ENCODE data around the gene HEG1.

Gene HEG1

DNA sequence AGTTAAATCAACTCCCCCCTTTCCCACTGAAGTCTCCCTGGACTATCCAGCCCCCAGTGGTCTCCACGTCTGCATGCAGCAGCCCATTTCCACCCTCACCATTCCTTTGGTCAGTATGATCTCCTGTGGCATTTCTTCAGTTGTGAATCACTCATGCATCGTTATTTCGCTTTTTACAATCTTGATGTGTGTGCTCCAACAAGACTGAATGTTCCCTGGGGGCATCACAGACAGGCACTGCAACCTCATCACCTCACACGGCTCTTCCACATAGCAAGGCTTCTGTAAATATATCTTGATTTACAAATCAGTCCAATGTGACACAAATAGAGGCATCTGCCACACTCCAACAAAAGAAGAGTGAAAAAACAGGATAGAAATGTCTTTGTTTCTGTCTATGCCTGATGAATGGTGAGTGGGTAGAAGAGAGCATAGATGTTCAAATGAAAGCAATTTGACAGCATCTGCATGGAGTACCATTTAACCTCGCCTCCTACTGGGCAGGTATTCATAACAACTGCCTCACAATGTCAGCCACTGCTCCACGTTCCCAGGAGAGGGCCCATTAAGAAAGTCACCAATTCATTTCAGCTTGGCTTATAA, 5.2 kb downstream of the HEG1 start:
- DNase-seq (ENCODE audit: low read depth), result no peak

DNA sequence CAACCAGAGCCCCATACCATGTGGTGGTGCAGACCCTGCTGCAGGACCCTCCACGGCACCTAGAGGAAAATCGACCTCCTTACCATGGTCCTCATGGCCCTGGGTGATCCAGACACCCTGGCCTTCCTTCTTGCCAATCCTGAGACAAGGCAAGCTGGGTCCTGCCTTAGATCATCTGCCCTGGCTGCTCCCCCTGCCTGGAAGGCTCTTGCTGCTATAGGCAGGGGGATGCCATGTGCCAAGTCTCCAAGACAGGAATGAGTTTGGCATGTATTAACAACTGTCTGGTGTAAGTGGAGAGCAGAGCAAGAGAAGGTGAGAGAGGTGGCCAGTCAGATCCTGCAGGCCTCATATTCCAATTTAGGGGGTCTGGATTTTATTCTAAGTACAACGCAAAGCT, 7.5 kb downstream of the HEG1 start:
- no peak for DNase-seq (ENCODE audit: low read depth)

DNA sequence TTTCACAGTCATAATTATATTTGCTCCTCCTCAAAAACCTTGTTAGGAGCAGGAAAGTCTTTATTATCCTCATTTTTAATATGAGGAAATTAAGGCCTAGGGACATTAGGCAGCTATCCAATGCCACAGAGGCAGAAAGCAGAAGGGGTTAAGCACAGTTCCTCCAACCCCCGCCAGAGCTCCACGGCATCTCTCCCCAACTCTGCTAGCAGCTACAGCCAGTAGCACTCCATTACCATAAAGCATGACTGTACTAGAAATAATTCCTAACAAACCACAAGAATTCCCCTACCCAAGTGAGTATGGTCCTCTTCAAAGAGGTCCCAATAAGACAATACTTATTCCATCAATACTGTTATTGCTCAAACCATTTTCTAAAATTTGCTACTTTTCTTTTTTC, 9.8 kb downstream of the HEG1 start:
- DNase-seq (ENCODE audit: low read depth), result no peak

DNA sequence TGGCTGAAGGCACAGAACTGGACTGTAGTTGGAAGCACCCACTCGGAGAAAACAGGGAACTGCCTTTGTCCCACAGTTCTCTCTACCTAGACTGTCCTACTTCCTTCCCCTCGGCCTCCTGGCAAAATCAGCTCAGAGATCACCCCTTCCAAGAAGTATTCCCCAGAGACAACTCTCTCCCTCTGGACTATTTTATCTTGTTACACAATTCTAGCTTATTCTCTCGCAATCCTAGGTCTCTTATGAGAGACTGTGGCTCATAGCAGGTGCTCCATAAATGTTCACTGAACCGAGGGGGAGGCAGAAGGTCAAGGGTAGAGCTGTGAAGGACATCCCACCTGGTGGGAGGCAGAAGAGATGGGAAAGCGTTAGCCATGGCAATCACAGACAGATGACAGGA, 10.6 kb downstream of the HEG1 start:
- DNase-seq (ENCODE audit: low read depth), result no peak

DNA sequence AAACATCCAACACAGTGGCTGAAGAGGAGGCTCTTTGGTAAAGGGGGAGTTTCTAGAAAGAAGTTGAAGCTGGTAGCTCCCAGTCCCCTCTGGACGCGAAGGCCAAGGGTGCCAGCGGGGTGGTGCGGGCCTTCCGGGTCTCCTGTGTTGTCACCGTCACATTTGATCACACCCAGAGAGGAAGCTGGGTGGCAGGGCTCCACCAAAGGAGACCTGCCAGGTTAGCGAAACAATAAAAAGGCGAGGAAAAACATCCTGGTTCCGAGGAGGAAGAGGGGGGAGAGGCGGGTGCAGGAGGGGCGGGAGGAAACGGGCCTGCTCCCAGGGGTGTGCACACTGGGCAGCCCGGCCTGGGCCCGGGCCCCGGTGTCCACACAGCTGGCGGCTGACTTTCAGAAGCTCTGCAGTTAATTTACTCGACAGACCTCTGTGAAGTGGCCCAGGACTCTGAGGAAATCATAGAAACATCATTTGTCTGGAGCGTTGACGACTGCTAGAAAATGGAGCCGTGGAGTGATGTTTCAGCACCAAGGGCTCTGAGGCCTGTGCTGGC, 12.1 kb downstream of the HEG1 start:
- no peak for DNase-seq (ENCODE audit: low read depth)

DNA sequence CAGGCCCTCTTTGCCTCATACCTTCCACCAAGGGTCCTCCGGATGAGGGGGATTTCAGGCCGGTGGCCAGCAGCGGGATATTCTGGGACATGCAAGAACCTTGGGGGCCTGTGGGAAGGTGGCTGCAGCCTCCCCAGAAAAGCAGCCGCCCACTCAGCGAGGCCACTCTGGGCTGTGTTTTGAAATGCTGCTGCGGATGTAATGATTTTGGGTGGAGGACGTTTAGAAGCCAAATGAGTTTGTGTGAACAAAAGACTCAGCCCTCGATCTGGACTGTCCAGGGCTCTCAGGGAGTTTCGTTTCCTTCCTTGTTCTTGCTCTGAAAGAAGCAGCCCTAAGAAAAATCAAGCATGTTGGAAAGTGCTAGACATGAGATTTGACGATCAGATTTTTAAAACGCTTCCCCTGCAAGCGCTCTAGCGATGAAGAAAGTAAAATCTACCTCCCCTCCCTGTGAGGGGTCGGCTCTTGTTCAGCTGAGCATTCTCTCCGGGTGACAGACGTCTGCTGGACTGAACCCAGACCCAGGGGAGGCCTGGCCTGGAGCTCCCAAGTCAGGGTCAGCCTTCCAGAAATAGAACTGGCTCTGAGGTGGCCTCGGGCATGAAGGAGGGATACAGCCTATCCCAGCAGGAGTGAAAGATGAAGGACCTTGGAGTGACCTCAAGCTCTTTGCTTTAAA, 12.9 kb downstream of the HEG1 start:
- no peak for DNase-seq (ENCODE audit: low read depth)

DNA sequence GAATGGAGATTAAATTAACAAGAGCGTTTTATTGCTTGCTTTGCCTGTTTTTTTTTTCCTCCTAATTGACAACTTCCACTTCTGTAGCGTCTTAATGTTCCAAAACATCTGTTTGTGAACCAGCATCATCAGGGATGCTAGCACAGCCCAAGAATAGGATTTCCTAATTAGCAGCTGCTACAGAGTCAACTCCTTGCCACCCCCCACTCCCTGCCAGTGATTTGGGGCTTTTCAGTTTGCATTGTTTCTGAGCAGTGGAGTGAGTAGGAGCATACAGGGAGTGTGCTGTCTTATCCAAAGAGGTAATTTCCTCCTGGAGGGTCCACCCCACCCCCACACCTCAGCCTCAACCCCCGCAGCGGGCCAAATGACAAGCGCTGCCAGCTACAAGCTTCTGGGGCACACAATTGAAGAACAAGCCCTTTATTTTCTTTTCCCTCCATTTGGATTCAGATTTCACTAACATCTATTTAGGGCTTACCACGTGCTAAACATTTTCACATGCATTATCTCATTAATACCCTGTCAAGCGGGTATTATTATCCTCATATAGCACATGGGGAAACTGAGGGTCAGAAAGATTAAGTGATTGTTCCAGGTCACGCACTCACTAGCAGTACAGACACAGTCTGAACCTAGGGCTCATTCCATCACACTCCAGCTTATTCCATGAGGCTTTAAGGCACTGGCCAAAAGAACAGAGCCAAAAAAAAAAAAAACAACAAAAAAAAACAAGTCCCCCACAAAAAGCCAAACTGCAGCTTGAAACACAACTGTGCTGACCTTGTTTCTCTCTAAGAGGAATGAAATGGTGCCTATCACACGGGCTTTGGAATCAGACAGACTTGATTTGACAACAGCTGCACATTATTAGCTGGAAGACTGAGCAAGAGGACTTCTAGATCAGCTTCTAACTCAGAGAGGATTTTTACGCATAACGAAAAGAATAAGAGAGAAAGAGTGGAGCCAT, 16.4 kb downstream of the HEG1 start:
- DNase-seq (ENCODE audit: low read depth), result no peak

DNA sequence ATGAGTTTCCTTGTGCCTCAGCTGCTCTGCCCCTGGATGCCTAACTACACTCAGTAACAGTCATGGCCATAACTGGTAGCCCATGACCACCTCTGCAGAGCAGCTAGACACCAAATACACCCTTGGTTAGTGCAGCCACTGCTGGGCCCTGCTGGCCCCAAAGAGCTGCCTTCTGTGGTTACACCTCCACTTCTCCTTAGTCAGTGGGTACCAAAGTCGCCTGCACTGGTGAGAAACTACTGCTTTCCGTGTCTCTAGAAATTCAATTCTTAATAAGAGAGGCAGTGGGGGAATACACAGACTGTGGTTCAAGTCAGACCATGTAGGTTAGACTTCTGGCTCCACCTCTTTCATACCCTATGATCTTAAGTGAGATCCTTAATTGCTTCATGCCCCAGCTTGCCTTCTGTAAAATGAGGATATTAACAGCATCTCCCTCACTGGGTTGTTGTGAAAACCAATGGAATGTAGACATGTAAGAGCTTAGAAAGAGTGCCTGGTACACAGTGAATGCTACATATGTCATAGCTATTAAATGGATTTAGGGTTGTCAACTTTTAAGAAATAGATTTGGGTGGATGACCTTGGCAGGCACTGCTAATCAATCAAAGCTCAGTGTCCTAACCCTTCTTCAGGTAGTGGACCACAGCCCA, 18.2 kb downstream of the HEG1 start:
- no peak for DNase-seq (ENCODE audit: low read depth)

DNA sequence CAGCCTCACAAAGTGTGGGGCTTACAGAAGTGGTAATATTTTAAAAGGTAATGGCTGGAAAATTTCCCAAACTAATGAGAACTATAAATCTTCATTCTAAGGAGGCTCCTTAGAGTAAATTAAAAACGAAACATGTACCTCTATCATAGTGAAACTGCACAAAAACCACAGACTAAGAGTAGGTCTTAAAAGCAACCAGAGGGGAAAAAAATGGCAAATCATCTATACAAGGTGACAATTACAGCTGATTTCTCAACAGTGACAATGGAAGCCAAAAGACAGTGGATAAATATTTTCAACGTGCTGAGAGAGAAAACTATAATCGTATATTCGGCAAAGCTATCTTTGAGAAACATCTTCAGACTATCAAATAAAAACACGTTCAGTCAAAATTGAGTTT, 20.6 kb downstream of the HEG1 start:
- no peak for DNase-seq (ENCODE audit: low read depth)

DNA sequence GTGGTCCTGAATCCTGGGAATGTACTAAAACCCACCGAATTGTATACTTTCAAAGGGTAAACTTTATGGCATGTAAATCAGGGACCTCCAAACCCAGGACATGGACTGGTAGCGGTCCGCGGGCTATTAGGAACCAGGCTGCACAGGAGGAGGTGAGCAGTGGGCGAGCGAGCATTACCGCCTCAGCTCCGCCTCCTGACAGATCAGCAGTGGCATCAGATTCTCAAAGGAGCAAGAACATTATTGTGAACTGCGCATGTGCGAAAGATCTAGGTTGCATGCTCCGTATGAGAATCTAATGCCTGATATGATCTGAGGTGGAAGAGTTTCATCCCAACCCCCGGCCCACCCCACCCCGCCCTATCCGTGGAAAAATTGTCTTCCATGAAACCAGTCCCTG, 22.2 kb downstream of the HEG1 start:
- DNase-seq (ENCODE audit: low read depth), result no peak

DNA sequence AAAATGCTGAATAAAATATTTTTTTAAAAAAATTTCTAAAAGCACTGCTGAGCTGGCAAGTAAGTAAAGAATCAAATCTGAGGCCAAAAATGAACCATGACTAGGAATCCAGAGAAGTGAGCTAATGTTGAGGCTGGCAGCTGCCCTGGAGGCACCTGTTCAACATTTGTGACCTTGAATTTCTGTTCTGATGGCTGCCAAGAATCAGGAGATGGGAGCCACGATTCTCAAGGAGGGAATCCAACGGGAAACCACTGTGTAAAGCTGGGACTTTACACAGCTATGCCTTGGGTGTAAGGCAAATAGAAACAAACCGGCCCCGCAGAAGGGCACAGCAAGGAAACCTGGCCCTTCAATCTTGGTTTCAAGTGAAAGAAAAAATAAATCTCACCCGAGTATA, 22.7 kb downstream of the HEG1 start:
- DNase-seq (ENCODE audit: low read depth), result no peak

DNA sequence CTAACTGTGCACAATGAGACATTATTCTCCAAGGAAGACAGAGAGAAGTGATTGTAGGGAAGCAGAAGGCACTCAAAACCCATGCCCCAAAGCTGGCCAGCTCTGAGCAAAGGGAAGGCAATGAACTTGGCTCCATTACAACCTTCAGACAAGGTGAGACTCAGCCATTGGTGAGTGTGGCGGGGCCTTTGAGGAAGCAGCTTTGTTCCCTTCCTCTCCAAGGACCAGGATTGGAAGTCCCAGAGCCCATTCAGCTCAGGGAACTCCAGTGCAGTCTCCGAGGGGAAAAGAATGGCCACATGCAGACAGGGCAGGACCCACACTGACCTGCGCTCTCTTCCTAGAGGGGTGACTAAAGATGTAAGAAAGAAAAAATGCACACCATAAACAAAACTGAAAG, 23.1 kb downstream of the HEG1 start:
- DNase-seq (ENCODE audit: low read depth), result no peak

DNA sequence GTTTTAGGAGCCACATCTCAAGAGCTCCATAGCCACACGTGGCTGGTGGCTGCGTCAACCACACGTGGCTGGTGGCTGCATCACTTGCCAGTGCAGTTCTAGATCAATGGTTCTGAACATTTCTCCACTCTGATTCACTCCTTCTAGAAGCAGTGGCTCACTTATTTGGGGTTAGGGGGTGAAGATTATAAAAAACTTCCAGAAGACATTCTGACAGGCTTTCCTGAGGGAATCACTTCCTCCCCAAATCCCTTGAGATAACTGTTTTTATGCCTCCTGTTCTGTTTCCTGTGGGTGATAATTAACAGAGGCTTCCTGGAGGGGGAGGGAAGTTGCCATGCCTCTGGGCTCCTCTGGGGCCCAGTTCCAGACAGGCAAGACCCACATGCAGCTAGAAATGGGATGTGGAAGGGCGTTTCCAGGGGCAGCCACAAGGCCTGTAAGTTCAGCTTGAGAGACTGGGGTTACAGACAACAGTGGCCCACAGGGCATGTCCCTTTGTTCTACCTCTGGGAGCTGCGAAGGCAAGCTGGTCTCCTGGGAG, 23.6 kb downstream of the HEG1 start:
- no peak for DNase-seq (ENCODE audit: low read depth)

DNA sequence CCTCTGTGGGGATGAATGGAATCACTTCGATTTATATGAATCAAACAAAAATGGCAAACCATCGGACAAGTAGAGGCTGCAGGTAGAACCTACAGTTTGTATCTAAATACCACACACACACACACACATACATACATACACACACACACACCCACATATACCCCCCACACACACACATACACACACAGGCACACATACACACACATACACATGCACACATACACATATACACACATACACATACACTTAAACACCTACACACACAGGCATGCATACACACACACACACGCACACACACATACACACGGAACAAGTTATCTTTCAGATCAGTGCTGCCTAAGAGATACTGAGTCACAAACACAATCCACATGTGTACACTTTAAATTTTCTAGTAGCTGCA, 24.3 kb downstream of the HEG1 start:
- DNase-seq (ENCODE audit: low read depth), result no peak

DNA sequence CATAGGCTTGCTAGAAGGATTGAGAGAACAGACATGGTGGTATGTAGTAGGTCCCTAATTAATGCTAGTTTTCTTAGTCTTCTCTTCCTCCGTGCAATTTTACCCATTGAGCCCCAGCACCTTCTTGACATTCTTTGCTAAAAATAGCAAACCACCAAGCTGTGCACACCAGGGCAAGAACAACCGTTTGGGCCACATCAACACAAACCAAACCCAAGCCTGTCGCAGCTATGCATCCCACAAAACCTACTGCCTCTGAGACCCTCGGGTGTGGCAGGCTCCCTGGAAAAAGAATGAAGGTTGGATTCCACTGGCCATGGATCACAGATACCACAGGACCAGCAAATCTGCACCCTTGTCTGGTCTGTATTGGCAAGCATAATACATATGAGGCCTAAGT, 27.1 kb downstream of the HEG1 start:
- DNase-seq (ENCODE audit: low read depth), result no peak

DNA sequence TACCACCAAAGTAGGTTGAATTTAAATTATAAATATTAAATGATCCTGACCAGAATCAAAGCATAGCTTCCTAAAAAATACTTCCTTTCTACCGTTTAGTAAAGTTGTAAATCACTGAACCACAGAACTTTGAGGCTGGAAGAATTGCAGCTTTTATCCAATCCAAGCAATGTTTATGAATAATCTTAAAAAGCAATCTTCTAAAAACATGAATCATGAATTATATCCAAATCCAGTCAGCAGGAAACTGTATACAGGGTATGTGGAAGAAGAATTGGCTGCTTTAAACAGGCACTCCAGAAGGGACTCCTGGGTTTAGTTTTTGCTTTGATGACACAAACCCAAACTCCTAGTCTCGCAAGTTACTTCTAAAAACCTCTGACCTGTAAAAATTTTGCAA, 30.2 kb downstream of the HEG1 start:
- no peak for DNase-seq (ENCODE audit: low read depth)

DNA sequence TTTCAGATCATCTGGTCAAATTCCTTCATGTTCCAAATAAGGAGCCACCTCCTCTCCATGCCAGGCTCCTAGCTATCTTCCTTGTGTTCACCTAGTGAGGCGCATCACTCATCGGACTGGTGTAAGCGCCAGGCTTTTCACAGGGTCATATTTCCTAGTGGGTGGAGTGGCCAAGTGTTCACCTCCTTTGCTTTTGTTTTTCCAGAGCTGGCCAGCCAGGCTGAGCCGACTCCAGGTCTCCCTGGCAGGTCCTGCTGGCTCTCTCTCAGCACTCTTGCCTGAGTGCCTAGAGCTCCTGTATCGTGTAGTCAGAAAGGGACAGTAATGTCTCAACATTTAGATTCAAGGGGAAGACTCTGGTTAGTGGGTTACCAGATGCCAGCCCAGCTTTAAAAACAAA, 31.0 kb downstream of the HEG1 start:
- DNase-seq (ENCODE audit: low read depth), result no peak

DNA sequence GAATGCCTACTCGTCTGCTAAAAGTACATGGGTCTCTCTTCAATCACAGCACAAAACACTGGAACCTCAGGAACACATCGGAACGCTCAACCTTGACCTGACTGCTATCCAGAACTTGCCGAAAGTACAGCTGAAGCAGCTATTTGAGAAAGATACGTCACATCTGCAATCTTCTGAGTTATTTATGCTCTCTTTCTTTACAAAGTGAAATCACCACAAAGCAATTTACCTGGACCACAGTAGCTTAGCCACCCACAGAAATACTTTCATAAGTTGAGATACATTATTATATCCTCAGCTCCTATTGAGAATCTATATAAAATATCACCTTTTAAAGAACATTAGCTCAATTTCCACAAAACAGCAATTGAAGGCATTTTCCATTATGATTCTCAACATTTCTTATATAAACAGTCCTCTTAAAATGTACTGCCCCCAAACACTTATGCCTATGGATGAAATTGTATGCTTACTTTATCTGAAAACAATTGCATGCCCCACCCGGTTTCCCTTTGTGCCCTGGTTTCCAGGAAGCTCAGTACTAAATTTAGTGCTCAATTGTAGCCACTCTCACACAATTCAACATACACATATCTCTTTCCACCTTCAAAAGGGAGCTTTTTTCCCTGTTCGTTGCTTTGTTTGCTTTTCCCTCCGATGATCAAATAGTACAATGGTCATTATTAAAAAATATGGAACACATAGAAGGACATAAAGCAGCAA, 31.8 kb downstream of the HEG1 start:
- DNase-seq (ENCODE audit: low read depth), result no peak

DNA sequence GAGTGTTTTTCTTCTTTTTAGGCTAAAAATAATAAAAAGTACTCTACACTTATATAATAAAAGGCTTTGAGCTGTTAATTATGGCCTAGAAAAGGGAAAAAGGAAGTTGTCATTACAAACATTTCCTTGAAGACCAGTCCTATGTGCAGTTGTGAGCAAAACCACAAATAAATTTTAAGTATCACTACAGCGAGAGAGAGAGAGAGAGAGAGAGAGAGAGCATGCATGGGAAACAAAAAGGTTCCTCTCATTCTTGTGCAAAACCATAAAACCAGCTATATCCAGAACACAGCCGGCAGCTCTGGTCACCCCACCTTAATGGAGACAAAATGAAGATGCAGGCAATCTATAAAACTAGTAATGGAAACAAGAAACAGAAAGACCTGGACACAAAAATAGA, 33.6 kb downstream of the HEG1 start:
- no peak for DNase-seq (ENCODE audit: low read depth)

DNA sequence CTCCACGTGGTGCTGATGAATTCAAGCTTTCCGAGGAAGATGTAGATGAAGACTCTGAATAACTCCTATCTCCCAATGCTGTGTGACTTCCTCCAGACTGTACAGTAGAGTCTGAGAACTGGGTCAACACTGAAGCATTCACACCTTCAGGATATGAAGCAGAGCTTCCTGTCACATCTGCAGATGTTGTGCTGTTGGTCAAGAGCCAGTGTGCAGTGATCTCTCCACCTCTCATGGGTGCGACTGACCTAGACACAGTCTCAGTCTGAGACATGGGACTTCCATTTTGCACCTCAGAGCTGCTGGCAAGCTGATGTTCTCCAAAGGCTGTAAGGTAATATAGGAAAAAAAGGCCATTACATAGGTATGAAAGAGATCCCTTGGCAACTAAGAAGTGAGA, 36.5 kb downstream of the HEG1 start:
- no peak for DNase-seq (ENCODE audit: low read depth)

DNA sequence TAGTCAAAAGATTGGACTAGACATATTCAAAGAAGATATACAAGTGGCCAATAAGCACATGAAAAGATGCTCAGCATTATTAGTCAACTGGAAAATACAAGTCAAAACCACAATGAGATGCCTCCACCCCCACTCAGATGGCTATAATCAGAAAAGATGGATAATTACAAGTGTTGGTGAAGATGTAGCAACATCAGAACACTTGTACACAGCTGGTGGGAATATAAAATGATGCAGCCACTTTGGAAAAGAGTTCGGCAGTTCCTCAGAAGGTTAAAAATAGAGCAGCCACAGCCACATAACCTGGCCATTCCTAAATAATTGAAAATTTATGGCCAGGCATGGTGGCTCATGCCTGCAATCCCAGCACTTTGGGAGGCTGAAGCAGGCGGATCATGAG, 38.4 kb downstream of the HEG1 start:
- DNase-seq (ENCODE audit: low read depth), result no peak
